Left ventricle myocardium inferior (tissue), 1 donor: ENCODE data around the gene MED27. TPM values are rescaled to one million over a fixed set of nuclear protein-coding genes. Genes with fewer than 3 reads are reported as not detected.

Source experiments
- DNase-seq: peaks from one replicate; pipeline ENCODE4 v3.0.0-alpha.2; 2020
- H3K27ac ChIP-seq: fragments of 200-600 bp; replicated peaks from 2 replicates; pipeline ENCODE4 v1.8.0; 2021
- H3K27me3 ChIP-seq: fragments of 200-600 bp; 2 replicates; pipeline ENCODE4 v1.8.0; 2021; ENCODE audit warnings: low read depth
- H3K36me3 ChIP-seq: fragments of 200-600 bp; 2 replicates; pipeline ENCODE4 v1.8.0; 2021
- H3K4me1 ChIP-seq: fragments of 200-600 bp; 2 replicates; pipeline ENCODE4 v1.8.0; 2021
- H3K4me3 ChIP-seq: fragments of 200-600 bp; 2 replicates; pipeline ENCODE4 v1.8.0; 2021; ENCODE audit warnings: mild to moderate bottlenecking, moderate library complexity
- H3K9me3 ChIP-seq: fragments of 200-600 bp; replicated peaks from 2 replicates; pipeline ENCODE4 v1.8.0; 2021
- CTCF ChIP-seq: fragments of 200-600 bp; IDR thresholded peaks from 2 replicates; pipeline ENCODE4 v1.8.0; 2021; ENCODE audit warnings: antibody characterized with exemption, mild to moderate bottlenecking, borderline replicate concordance
- intact Hi-C: fragments of 100-400 bp; cut with micrococcal nuclease; formaldehyde crosslinking; loops from one replicate; pipeline ENCODE4 v1.11.0; 2022
- total RNA-seq: library from RNA; stranded (reverse); fragmentation: NEBNext Ultra II Directional; extraction: Animal tissue kit (Norgen Biotek cat#: 25700); gene quantifications from one replicate; pipeline ENCODE4 v1.2.1, GENCODE V29; 2021
- donor health status: DM: no; HTN: yes; CAD: no; lungs with severe emphysema.

The MED27 gene
- total RNA-seq, 1 donor from 2014 or later, result 16.3 TPM

- DNase-seq, result no peak
- Histone ChIP-seq H3K4me1 (no peaks in the 10 kb centered on the region), H3K27me3 (no peaks in the 10 kb centered on the region), H3K9me3 (no peaks in the 10 kb centered on the region), H3K36me3 (peaks cover 24% of the 10 kb centered on the region), H3K4me3 (no peak overlapping the region), H3K27ac (no peak overlapping the region)
- intact Hi-C loops, result no loop called here
- no peak for TF ChIP-seq CTCF
Observed at GRCh38 chr9:131865446-131866195, 214.0 kb downstream of the MED27 start.

GRCh38 chr9:131864531-131864930, 215.1 kb downstream of the MED27 start:
- no peak overlapping the region for H3K4me3 ChIP-seq
- H3K9me3 ChIP-seq, result no peaks in the 10 kb centered on the region
- no peak for DNase-seq
- no peak overlapping the region for H3K27ac ChIP-seq
- H3K36me3 ChIP-seq, result peaks cover 34% of the 10 kb centered on the region
- H3K4me1 ChIP-seq, result no peaks in the 10 kb centered on the region
- intact Hi-C loops, result no loop called here
- H3K27me3 ChIP-seq, result no peaks in the 10 kb centered on the region
- no peak for TF ChIP-seq CTCF

- Histone ChIP-seq H3K4me1 (no peaks in the 10 kb centered on the region), H3K4me3 (no peak overlapping the region), H3K27ac (no peak overlapping the region), H3K36me3 (peaks cover 39% of the 10 kb centered on the region), H3K27me3 (no peaks in the 10 kb centered on the region), H3K9me3 (no peaks in the 10 kb centered on the region)
- no peak for DNase-seq
- intact Hi-C loops, result no loop called here
- TF ChIP-seq CTCF, result no peak
Observed at GRCh38 chr9:131863306-131863896, 216.3 kb downstream of the MED27 start.

GRCh38 chr9:131862261-131862660, 217.4 kb downstream of the MED27 start:
- Histone ChIP-seq H3K27ac (no peak overlapping the region), H3K4me3 (no peak overlapping the region), H3K4me1 (no peaks in the 10 kb centered on the region), H3K9me3 (no peaks in the 10 kb centered on the region), H3K36me3 (peaks cover 39% of the 10 kb centered on the region), H3K27me3 (no peaks in the 10 kb centered on the region)
- no peak for DNase-seq
- no peak for TF ChIP-seq CTCF
- intact Hi-C loops, result no loop called here

- Histone ChIP-seq H3K27ac (no peak overlapping the region), H3K9me3 (no peaks in the 10 kb centered on the region), H3K36me3 (peaks cover 39% of the 10 kb centered on the region), H3K27me3 (no peaks in the 10 kb centered on the region), H3K4me3 (no peak overlapping the region), H3K4me1 (no peaks in the 10 kb centered on the region)
- intact Hi-C loops, result no loop called here
- DNase-seq, result no peak
- TF ChIP-seq CTCF, result no peak
Observed at GRCh38 chr9:131860430-131860829, 219.2 kb downstream of the MED27 start.
